Neuronal stem cell (in vitro differentiated cells): ENCODE data around the gene ST14.

ENCODE experiments used
- DNase-seq: peaks from one replicate; pipeline ENCODE4 v3.0.0-alpha.2; 2013; ENCODE audit warnings: low spot score
- H2AFZ ChIP-seq: one replicate; pipeline ENCODE4 v1.6.1; 2013; ENCODE audit warnings: mild to moderate bottlenecking, low read length, inconsistent platforms
- H2AK5ac ChIP-seq: 2 replicates; pipeline ENCODE4 v1.6.1; 2013; ENCODE audit warnings: low read depth, mild to moderate bottlenecking, inconsistent platforms, low read length, moderate library complexity, mixed read lengths
- H2BK120ac ChIP-seq: 2 replicates; pipeline ENCODE4 v1.6.1; 2013; ENCODE audit warnings: low read depth, mild to moderate bottlenecking, inconsistent platforms, low read length, moderate library complexity, mixed read lengths
- H2BK12ac ChIP-seq: one replicate; pipeline ENCODE4 v1.6.1; 2013; ENCODE audit warnings: low read length, inconsistent platforms
- H2BK15ac ChIP-seq: 2 replicates; pipeline ENCODE4 v1.6.1; 2013; ENCODE audit warnings: mild to moderate bottlenecking, low read length, inconsistent platforms, mixed read lengths
- H2BK5ac ChIP-seq: one replicate; pipeline ENCODE4 v1.6.1; 2013; ENCODE audit warnings: inconsistent platforms, mild to moderate bottlenecking, low read length, moderate library complexity
- H3K14ac ChIP-seq: one replicate; pipeline ENCODE4 v1.6.1; 2013; ENCODE audit warnings: low read length, inconsistent platforms
- H3K18ac ChIP-seq: 2 replicates; pipeline ENCODE4 v1.6.1; 2013; ENCODE audit warnings: low read length, inconsistent platforms
- H3K23ac ChIP-seq: 2 replicates; pipeline ENCODE4 v1.6.1; 2013; ENCODE audit warnings: low read depth, mild to moderate bottlenecking, mixed read lengths, low read length, inconsistent platforms; ENCODE audit not compliant: poor library complexity
- H3K27ac ChIP-seq: replicated peaks from 3 replicates; pipeline ENCODE4 v1.5.1; 2013; ENCODE audit warnings: low read length, inconsistent platforms
- H3K27me3 ChIP-seq, 3 experiments: 2 replicates each; pipeline ENCODE4 v1.6.1; 2013; ENCODE audit warnings: low read length in 3 of 3, mild to moderate bottlenecking in 2 of 3, inconsistent platforms in 1 of 3, low read depth in 1 of 3, mixed read lengths in 1 of 3, moderate library complexity in 1 of 3; ENCODE audit not compliant: control insufficient read depth in 3 of 3, insufficient read depth in 3 of 3
- H3K36me3 ChIP-seq, 2 donors: replicated peaks in 1 of 2; 2 replicates each; pipeline ENCODE4 v1.6.1; 2013; ENCODE audit warnings: low read length in 2 of 2; ENCODE audit not compliant: control insufficient read depth in 2 of 2, insufficient read depth in 2 of 2
- H3K4ac ChIP-seq: 2 replicates; pipeline ENCODE4 v1.6.1; 2013; ENCODE audit warnings: inconsistent platforms, mild to moderate bottlenecking, low read length, moderate library complexity
- H3K4me1 ChIP-seq, 2 donors: 1 replicate in 1 of 2; 2 replicates in 1 of 2; pipeline ENCODE4 v1.6.1; 2013; ENCODE audit warnings: low read length in 2 of 2, low read depth in 1 of 2; ENCODE audit not compliant: control insufficient read depth in 2 of 2, insufficient read depth in 1 of 2
- H3K4me2 ChIP-seq: one replicate; pipeline ENCODE4 v1.6.1; 2013; ENCODE audit warnings: mild to moderate bottlenecking, low read length, inconsistent platforms; ENCODE audit not compliant: insufficient read depth, poor library complexity, severe bottlenecking
- H3K4me3 ChIP-seq, 2 donors: 2 replicates each; pipeline ENCODE4 v1.5.1; 2013; ENCODE audit warnings: low read length in 2 of 2, mild to moderate bottlenecking in 2 of 2, inconsistent platforms in 1 of 2, moderate library complexity in 1 of 2
- H3K79me1 ChIP-seq: one replicate; pipeline ENCODE4 v1.6.1; 2013; ENCODE audit warnings: low read depth, mild to moderate bottlenecking, inconsistent platforms, low read length, moderate library complexity
- H3K9ac ChIP-seq: one replicate; pipeline ENCODE4 v1.6.1; 2013; ENCODE audit warnings: mild to moderate bottlenecking, low read depth, low read length, inconsistent platforms; ENCODE audit not compliant: poor library complexity
- H3K9me3 ChIP-seq, 2 donors: replicated peaks in 1 of 2; 2 replicates each; pipeline versions ENCODE3 to v1.6.1; 2013; ENCODE audit warnings: low read length in 2 of 2, mild to moderate bottlenecking in 2 of 2, inconsistent platforms in 1 of 2, low read depth in 1 of 2, mixed read lengths in 1 of 2, moderate library complexity in 1 of 2; ENCODE audit not compliant: control insufficient read depth in 2 of 2, insufficient read depth in 1 of 2
- H4K8ac ChIP-seq: one replicate; pipeline ENCODE4 v1.6.1; 2013; ENCODE audit warnings: low read depth, mild to moderate bottlenecking, inconsistent platforms, low read length, moderate library complexity
- H4K91ac ChIP-seq: one replicate; pipeline ENCODE4 v1.6.1; 2013; ENCODE audit warnings: low read length, low read depth, mild to moderate bottlenecking, inconsistent platforms; ENCODE audit not compliant: poor library complexity
- WGBS, 2 donors: extraction: QIAGEN DNeasy Blood & Tissue Kit; methylation state at CpG; one replicate each; pipeline ENCODE4 v1.1.7; 2013; ENCODE audit warnings: missing lambda C conversion rate in 2 of 2, mixed read lengths in 1 of 2; ENCODE audit not compliant: insufficient read length in 2 of 2, insufficient replicate concordance in 1 of 2; ENCODE audit errors: extremely low coverage in 2 of 2; 5-methylcytosine and 5-hydroxymethylcytosine counted together

The ST14 gene

DNA sequence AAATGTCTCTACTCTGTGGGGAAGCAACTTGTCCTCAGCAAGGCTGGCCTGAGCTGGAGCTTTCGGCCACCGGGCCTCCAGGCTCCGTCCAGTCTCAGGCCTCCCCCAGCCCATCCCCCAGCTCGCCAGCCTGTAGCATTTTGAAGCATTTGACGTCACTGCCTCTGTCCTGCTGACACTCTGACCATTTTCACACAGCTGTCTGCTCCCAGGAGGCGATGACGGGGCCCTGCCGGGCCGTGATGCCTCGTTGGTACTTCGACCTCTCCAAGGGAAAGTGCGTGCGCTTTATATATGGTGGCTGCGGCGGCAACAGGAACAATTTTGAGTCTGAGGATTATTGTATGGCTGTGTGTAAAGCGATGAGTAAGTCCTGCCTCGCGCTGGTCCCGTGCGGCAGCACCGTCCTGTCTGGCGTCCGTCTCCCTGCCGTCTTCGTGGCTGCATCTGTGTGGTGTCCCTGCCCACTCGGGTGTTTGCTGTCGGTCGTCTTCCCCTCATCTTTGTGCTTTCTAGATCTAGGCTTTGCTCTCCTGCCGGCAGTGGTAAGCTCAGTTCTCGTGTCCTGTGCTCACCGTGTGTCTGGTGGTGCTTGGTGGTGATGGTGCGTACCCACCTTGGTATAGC, 36.1 kb upstream of the ST14 start:
- Histone ChIP-seq H3K79me1 (peaks cover 5% of the 10 kb centered on the region), H4K91ac (no peak overlapping the region), H2BK12ac (no peak overlapping the region), H3K4me3 (no peak overlapping the region), H2BK5ac (no peak overlapping the region), H3K4me1 (no peaks in the 10 kb centered on the region), H3K36me3 (peaks cover 51 to 100% of the 10 kb centered on the region in 2 donors), H3K4me2 (no peak overlapping the region), H3K23ac (no peak overlapping the region), H2AK5ac (no peak overlapping the region), H4K8ac (no peak overlapping the region), H3K9ac (no peak overlapping the region), H2BK120ac (no peak overlapping the region), H2AFZ (no peak overlapping the region), H3K14ac (no peak overlapping the region), H3K27me3 (no peaks in the 10 kb centered on the region), H3K18ac (no peak overlapping the region), H3K27ac (no peak overlapping the region), H3K9me3 (no peaks in the 10 kb centered on the region), H3K4ac (no peak overlapping the region), H2BK15ac (no peak overlapping the region)
- no CpG with 5 or more reads among the region's 32 CpGs for WGBS, 2 donors
- no peak for DNase-seq

DNA sequence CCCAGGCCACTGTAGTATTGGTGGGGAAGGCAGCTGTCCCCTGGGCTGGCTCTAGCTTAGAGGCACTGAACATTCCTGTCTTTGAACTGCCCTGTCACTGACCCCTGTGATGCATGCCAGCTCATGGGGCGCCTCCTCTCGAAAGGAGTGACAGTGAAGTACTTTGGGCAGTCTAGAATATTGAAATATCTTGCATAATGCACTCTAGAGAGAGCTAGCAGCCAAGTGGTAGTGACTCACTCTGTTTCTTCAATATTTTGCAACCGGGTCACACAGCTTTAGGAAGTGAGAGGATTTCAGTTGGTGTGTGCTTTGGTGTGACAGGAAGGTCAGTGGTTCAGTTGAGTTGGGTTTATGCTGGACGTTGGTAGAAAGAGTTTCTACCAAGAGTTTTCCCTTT, 35.5 kb upstream of the ST14 start:
- H4K91ac ChIP-seq, result no peak overlapping the region
- no peak overlapping the region for H3K9ac ChIP-seq
- H2BK12ac ChIP-seq, result no peak overlapping the region
- H3K14ac ChIP-seq, result no peak overlapping the region
- no peak overlapping the region for H3K27ac ChIP-seq
- H3K4ac ChIP-seq, result no peak overlapping the region
- H3K18ac ChIP-seq, result no peak overlapping the region
- no peak overlapping the region for H2BK5ac ChIP-seq
- peaks cover 4% of the 10 kb centered on the region for H3K79me1 ChIP-seq
- H2BK15ac ChIP-seq, result no peak overlapping the region
- no peaks in the 10 kb centered on the region for H3K27me3 ChIP-seq
- no peak overlapping the region for H3K4me3 ChIP-seq
- no peaks in the 10 kb centered on the region for H3K9me3 ChIP-seq
- WGBS, 2 donors, result no CpG with 5 or more reads among the region's 4 CpGs
- H2BK120ac ChIP-seq, result no peak overlapping the region
- no peak overlapping the region for H3K23ac ChIP-seq
- DNase-seq, result no peak
- no peak overlapping the region for H2AK5ac ChIP-seq
- no peak overlapping the region for H4K8ac ChIP-seq
- H3K4me1 ChIP-seq, result no peaks in the 10 kb centered on the region
- H2AFZ ChIP-seq, result no peak overlapping the region
- H3K36me3 ChIP-seq, result peaks cover 56 to 100% of the 10 kb centered on the region in 2 donors
- H3K4me2 ChIP-seq, result no peak overlapping the region

DNA sequence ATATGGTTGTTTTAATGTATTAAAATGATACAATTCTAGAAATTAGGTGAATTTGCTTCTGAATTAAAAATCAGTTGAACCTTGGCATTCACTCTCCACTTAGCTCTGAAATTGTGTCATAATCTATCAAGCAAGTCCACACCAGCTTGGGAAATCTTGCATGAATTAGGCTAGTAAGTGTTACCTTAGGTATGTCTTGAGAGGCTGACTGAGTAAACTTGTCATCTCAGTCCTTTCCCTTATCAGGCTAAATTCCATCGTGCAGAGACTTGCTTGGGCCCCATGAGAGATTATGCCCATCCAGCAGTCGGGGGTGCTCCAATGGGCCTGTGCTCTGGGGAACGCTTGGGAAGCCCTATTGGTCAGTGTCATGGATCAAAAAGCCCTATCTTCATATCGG, 33.9 kb upstream of the ST14 start:
- no CpG with 5 or more reads among the region's 4 CpGs for WGBS, 2 donors
- Histone ChIP-seq H3K4me1 (no peaks in the 10 kb centered on the region), H3K36me3 (peaks cover 59 to 100% of the 10 kb centered on the region in 2 donors)

DNA sequence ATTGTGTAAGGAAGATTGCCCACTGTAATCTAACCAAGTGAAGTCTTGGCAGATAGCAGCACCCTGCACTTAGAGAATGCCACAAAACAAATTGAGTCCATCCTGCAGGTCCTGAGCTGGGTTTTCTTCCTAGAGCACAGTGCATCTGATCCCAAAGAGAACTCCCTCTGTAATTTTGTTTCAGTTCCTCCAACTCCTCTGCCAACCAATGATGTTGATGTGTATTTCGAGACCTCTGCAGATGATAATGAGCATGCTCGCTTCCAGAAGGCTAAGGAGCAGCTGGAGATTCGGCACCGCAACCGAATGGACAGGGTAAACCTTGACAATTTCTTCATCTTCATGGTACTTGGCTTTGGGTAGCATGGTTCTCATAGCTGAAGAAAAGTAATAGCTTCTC, 33.1 kb upstream of the ST14 start:
- peaks cover 1% of the 10 kb centered on the region for H3K79me1 ChIP-seq
- H2BK12ac ChIP-seq, result no peak overlapping the region
- H2BK5ac ChIP-seq, result no peak overlapping the region
- no peak overlapping the region for H3K4ac ChIP-seq
- H3K4me3 ChIP-seq, result no peak overlapping the region
- H3K9me3 ChIP-seq, result no peaks in the 10 kb centered on the region
- no peak overlapping the region for H4K8ac ChIP-seq
- H3K36me3 ChIP-seq, result peaks cover 60 to 100% of the 10 kb centered on the region in 2 donors
- no peak overlapping the region for H2AK5ac ChIP-seq
- H3K18ac ChIP-seq, result no peak overlapping the region
- no peak overlapping the region for H3K9ac ChIP-seq
- no peak overlapping the region for H3K23ac ChIP-seq
- no peak overlapping the region for H2AFZ ChIP-seq
- H3K14ac ChIP-seq, result no peak overlapping the region
- no CpG with 5 or more reads among the region's 5 CpGs for WGBS, 2 donors
- no peak overlapping the region for H2BK120ac ChIP-seq
- no peak overlapping the region for H2BK15ac ChIP-seq
- H3K27me3 ChIP-seq, result no peaks in the 10 kb centered on the region
- no peak overlapping the region for H3K4me2 ChIP-seq
- H3K27ac ChIP-seq, result no peak overlapping the region
- no peaks in the 10 kb centered on the region for H3K4me1 ChIP-seq
- no peak overlapping the region for H4K91ac ChIP-seq
- no peak for DNase-seq

More for the DNA sequence above, 33.9 kb upstream of the ST14 start:
- Histone ChIP-seq H4K8ac (no peak overlapping the region), H3K79me1 (peaks cover 1% of the 10 kb centered on the region), H2AFZ (no peak overlapping the region), H3K4ac (no peak overlapping the region), H3K9ac (no peak overlapping the region), H2BK120ac (no peak overlapping the region), H3K27ac (no peak overlapping the region), H3K4me3 (no peak overlapping the region), H2BK5ac (no peak overlapping the region), H3K27me3 (no peaks in the 10 kb centered on the region), H3K23ac (no peak overlapping the region), H3K9me3 (no peaks in the 10 kb centered on the region), H2BK12ac (no peak overlapping the region), H3K14ac (no peak overlapping the region), H3K18ac (no peak overlapping the region), H2BK15ac (no peak overlapping the region), H2AK5ac (no peak overlapping the region), H4K91ac (no peak overlapping the region), H3K4me2 (no peak overlapping the region)
- DNase-seq, result no peak
